Hepatocyte (in vitro differentiated cells): ENCODE results near the gene LMTK2. TPM values are rescaled to one million over a fixed set of nuclear protein-coding genes. Genes with fewer than 3 reads are reported as not detected.

ENCODE experiments used
- DNase-seq: peaks from one replicate; pipeline ENCODE4 v3.0.0-alpha.2; 2016; ENCODE audit warnings: low spot score
- H2AFZ ChIP-seq: fragments of 200-600 bp; sonication (generic); 2 replicates; pipeline ENCODE4 v1.6.0; 2016; ENCODE audit warnings: antibody characterized with exemption, mild to moderate bottlenecking
- H3K27ac ChIP-seq: fragments of 200-600 bp; sonication (generic); 2 replicates; pipeline ENCODE4 v1.5.1; 2016; ENCODE audit warnings: mild to moderate bottlenecking
- H3K27me3 ChIP-seq: fragments of 200-600 bp; sonication (generic); 2 replicates; pipeline ENCODE4 v1.6.1; 2016
- H3K36me3 ChIP-seq: fragments of 200-600 bp; sonication (generic); replicated peaks from 2 replicates; pipeline ENCODE4 v1.5.1; 2016; ENCODE audit warnings: low read depth; ENCODE audit not compliant: insufficient read depth
- H3K4me1 ChIP-seq: fragments of 200-600 bp; sonication (generic); 2 replicates; pipeline ENCODE4 v1.5.1; 2016; ENCODE audit warnings: mild to moderate bottlenecking, moderate library complexity; ENCODE audit not compliant: insufficient read depth
- H3K4me2 ChIP-seq: fragments of 200-600 bp; sonication (generic); 2 replicates; pipeline ENCODE4 v1.6.0; 2016
- H3K4me3 ChIP-seq: fragments of 200-600 bp; sonication (generic); 2 replicates; pipeline ENCODE4 v1.5.1; 2016; ENCODE audit warnings: mild to moderate bottlenecking
- H3K79me2 ChIP-seq: fragments of 200-600 bp; sonication (generic); 2 replicates; pipeline ENCODE4 v1.6.0; 2017; ENCODE audit warnings: mild to moderate bottlenecking
- H3K9me2 ChIP-seq: fragments of 200-600 bp; sonication (generic); replicated peaks from 2 replicates; pipeline ENCODE4 v1.6.0; 2017; ENCODE audit warnings: mild to moderate bottlenecking; ENCODE audit not compliant: insufficient read depth
- H3K9me3 ChIP-seq: fragments of 200-600 bp; sonication (generic); 2 replicates; pipeline ENCODE4 v1.5.1; 2016; ENCODE audit warnings: low read depth, mild to moderate bottlenecking
- H4K20me1 ChIP-seq: fragments of 200-600 bp; sonication (generic); 2 replicates; pipeline ENCODE4 v1.6.0; 2016; ENCODE audit warnings: mild to moderate bottlenecking; ENCODE audit not compliant: insufficient read depth, poor library complexity, severe bottlenecking
- EZH2 ChIP-seq: fragments of 200-600 bp; sonication (generic); IDR thresholded peaks from 2 replicates; pipeline ENCODE4 v1.6.1; 2016; ENCODE audit warnings: antibody characterized with exemption, mild to moderate bottlenecking, borderline replicate concordance
- EZH2phosphoT487 ChIP-seq: fragments of 200-600 bp; sonication (generic); IDR thresholded peaks from one replicate; pipeline ENCODE4 v1.6.1; 2018; ENCODE audit warnings: antibody characterized with exemption, mild to moderate bottlenecking, low read depth, moderate library complexity; ENCODE audit not compliant: unreplicated experiment, severe bottlenecking
- WGBS: methylation state at CpG from one replicate; pipeline ENCODE4 v1.1.6; 2016; ENCODE audit warnings: low lambda C conversion rate; ENCODE audit errors: missing lambda C conversion rate; 5-methylcytosine and 5-hydroxymethylcytosine counted together
- polyA plus RNA-seq: library from polyadenylated mRNA; unstranded; fragments of >200 nt; fragmentation: Nextera tagmentation; extraction: Ambion mirVana; gene quantifications from 2 replicates; pipeline ENCODE4 v1.2.1, GENCODE V29; 2016
- total RNA-seq: library from RNA; depleted of rRNA; stranded (reverse); fragments of >200 nt; gene quantifications from 2 replicates; pipeline ENCODE4 v1.2.3, GENCODE V29; 2014
- TF ChIP-seq, protein P1 (sequence below): fragments of 200-600 bp; sonication (generic); IDR thresholded peaks from 2 replicates; pipeline ENCODE4 v1.5.1; 2016; ENCODE audit warnings: antibody characterized with exemption, mild to moderate bottlenecking; ENCODE audit not compliant: poor library complexity

The LMTK2 gene
- total and polyA plus RNA-seq, 2 experiments from 2014 or later = 5.0 to 13.1 TPM

DNA sequence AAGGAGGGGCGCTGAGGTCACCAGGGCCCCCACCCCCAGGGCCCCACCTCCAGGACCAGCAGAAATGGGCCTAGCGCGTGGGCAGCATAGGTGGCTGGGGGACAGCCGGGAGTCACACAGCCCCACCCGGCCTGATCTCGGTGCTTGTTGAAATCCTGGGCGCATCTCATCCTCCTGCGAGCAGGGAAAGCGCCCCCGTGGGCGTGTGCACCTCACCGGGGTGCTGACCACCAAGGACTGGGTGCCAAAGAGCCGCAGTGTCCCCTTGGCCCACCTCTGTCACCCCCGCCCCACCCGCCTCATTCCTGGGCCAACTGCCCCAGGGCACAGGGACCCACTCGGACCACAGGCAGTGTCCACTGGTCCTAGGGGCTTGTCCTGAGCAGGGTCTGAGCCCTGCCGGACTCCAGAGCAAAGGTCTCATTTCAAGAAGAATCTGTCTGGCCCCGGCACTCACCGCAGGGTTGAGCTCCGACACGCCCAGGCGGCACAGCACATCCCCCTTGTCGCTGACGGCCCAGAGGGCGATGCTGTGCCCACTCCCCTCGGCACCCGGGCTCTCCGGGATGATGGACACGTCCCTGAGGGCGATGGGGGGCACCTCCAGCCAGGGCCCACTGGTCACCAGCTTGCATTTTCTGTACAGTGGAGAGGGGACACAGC is 116.0 kb downstream of the LMTK2 start:
- no peak overlapping the region for H3K27ac ChIP-seq
- no peaks in the 10 kb centered on the region for H4K20me1 ChIP-seq
- H3K36me3 ChIP-seq = no peaks in the 10 kb centered on the region
- DNase-seq = peak; percentile 4
- no peak for TF ChIP-seq EZH2phosphoT487
- TF ChIP-seq, protein P1, sequence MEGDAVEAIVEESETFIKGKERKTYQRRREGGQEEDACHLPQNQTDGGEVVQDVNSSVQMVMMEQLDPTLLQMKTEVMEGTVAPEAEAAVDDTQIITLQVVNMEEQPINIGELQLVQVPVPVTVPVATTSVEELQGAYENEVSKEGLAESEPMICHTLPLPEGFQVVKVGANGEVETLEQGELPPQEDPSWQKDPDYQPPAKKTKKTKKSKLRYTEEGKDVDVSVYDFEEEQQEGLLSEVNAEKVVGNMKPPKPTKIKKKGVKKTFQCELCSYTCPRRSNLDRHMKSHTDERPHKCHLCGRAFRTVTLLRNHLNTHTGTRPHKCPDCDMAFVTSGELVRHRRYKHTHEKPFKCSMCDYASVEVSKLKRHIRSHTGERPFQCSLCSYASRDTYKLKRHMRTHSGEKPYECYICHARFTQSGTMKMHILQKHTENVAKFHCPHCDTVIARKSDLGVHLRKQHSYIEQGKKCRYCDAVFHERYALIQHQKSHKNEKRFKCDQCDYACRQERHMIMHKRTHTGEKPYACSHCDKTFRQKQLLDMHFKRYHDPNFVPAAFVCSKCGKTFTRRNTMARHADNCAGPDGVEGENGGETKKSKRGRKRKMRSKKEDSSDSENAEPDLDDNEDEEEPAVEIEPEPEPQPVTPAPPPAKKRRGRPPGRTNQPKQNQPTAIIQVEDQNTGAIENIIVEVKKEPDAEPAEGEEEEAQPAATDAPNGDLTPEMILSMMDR = no peak
- no peak for TF ChIP-seq EZH2
- WGBS = 96% methylated on average over 29 of the region's 30 CpGs
- H2AFZ ChIP-seq = no peak overlapping the region
- H3K79me2 ChIP-seq = no peaks in the 10 kb centered on the region
- no peaks in the 10 kb centered on the region for H3K4me1 ChIP-seq
- H3K4me2 ChIP-seq = no peak overlapping the region
- no peaks in the 10 kb centered on the region for H3K9me3 ChIP-seq
- H3K4me3 ChIP-seq = no peak overlapping the region
- H3K27me3 ChIP-seq = no peaks in the 10 kb centered on the region
- H3K9me2 ChIP-seq = no peaks in the 10 kb centered on the region

DNA sequence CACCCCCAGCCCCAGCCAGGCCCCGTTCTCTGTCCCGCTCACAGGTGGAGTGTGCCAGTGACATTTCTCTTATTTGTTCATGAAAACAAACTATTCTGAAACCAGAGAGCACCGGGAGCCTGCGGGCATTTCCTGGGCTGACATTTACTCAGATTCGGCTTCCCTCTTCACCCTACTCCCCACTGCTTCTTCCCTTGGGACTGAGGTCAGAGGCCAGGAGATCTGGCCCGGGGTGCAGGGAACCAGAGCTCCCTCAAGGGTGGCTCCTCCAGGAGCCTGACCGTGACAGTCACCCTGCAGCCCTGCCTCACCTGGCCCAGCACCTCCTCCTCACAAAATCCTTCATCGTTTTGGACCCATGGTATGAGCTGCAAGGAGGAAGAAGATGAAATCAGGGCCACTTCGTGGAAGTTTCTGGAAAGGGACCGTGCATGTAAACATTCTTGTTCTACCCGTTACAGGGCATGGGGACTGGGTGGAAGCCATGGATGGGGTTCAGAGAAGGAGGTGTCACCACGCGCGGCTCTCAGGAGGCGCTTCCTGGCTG is 116.8 kb downstream of the LMTK2 start:
- H4K20me1 ChIP-seq = no peaks in the 10 kb centered on the region
- WGBS = 83% methylated on average over 15 of the region's 15 CpGs

DNA sequence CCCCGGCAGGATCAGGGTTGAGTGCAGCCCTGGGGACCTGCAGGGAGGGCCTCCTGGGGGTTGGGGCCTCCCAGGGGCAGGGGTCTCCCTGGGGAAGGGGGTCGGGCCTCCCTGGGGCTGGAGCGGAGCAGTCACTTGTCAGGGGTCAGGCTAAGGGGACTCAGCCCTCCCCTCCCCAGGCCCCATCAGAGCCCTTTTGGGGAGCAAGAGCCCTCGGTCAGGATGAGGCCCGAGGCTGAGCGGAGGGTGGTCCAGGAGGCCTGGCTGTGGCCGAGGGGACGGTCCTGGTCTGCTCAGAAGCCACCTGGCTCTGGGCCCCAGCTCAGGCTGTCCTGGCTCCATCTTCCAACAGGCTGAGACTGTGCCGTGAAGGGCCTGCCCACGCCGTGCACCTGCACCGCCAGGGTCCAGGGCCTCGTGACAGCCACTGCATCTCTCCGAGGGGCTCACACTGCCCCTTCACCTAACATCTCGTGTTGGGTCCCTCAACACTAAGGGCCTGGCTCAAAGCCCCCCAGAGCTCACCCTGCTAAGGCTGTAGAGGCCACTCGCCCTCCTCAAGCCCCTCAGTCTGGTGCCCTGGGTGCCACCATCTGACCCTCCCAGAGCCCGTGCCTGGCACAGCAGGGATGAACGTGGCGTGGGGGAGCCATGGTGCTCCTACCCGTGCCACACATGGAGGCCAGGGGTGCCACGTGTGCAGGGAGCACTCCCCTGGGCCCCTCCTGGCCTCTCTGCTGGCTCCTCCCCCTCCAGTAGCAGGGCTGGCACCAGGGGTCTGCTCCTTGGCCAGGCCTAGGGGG is 117.4 kb downstream of the LMTK2 start:
- Histone ChIP-seq H3K4me2 (no peak overlapping the region), H4K20me1 (no peaks in the 10 kb centered on the region), H2AFZ (no peak overlapping the region), H3K36me3 (no peaks in the 10 kb centered on the region), H3K27me3 (no peaks in the 10 kb centered on the region), H3K4me3 (no peak overlapping the region), H3K9me3 (no peaks in the 10 kb centered on the region), H3K9me2 (no peaks in the 10 kb centered on the region), H3K27ac (no peak overlapping the region), H3K4me1 (no peaks in the 10 kb centered on the region), H3K79me2 (no peaks in the 10 kb centered on the region)
- peak; percentile 3 for DNase-seq
- 92% methylated on average over 17 of the region's 21 CpGs for WGBS
- TF ChIP-seq EZH2phosphoT487 (no peak), EZH2 (no peak)
- TF ChIP-seq, protein P1 = no peak

More for the DNA sequence above, 116.8 kb downstream of the LMTK2 start:
- DNase-seq = no peak
- no peaks in the 10 kb centered on the region for H3K9me3 ChIP-seq
- no peak overlapping the region for H3K4me3 ChIP-seq
- no peaks in the 10 kb centered on the region for H3K36me3 ChIP-seq
- TF ChIP-seq EZH2 = no peak
- H3K79me2 ChIP-seq = no peaks in the 10 kb centered on the region
- H3K27me3 ChIP-seq = no peaks in the 10 kb centered on the region
- no peak overlapping the region for H3K27ac ChIP-seq
- no peak overlapping the region for H2AFZ ChIP-seq
- H3K4me1 ChIP-seq = no peaks in the 10 kb centered on the region
- no peaks in the 10 kb centered on the region for H3K9me2 ChIP-seq
- no peak overlapping the region for H3K4me2 ChIP-seq

DNA sequence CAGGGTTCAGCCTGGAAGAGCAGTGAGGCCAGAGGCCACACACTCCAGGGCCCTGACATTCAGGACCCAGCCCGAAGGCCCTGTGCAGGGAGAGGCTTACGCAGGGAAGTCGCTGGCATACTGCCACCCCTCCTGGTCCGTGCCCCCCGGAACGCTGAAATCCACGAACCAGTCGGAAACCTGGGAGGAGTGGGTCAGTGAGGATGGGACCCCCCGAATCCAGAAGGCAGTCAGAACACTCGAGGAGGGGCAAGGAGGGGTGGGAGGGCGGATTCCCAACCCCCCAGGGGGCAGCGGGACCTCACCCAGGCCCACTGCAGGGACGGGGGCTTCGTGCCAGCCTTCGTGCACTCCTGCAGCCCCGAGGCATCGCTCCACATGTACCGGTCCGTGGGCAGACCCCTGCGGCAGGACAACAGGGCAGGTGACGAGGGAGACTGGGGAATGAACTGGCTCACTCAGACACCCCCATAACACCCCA is 118.1 kb downstream of the LMTK2 start:
- no peaks in the 10 kb centered on the region for H3K9me2 ChIP-seq
- no peaks in the 10 kb centered on the region for H3K36me3 ChIP-seq
- no peaks in the 10 kb centered on the region for H3K4me1 ChIP-seq
- no peaks in the 10 kb centered on the region for H4K20me1 ChIP-seq
- H3K27ac ChIP-seq = no peak overlapping the region
- H3K27me3 ChIP-seq = no peaks in the 10 kb centered on the region
- no peaks in the 10 kb centered on the region for H3K79me2 ChIP-seq
- 95% methylated on average over 13 of the region's 21 CpGs for WGBS
- DNase-seq = no peak
- no peak overlapping the region for H3K4me3 ChIP-seq
- no peaks in the 10 kb centered on the region for H3K9me3 ChIP-seq
- no peak overlapping the region for H3K4me2 ChIP-seq
- H2AFZ ChIP-seq = no peak overlapping the region
- TF ChIP-seq, protein P1 = no peak
- TF ChIP-seq EZH2 = no peak
- TF ChIP-seq EZH2phosphoT487 = no peak
